UCSD-AML1 (cell line): ENCODE results near the gene CCL11.

ENCODE experiments used
- DNase-seq: peaks from one replicate; lab custom pipeline; 2025; ENCODE audit not compliant: unreplicated experiment; lab: John Stamatoyannopoulos, UW

The CCL11 gene

DNA sequence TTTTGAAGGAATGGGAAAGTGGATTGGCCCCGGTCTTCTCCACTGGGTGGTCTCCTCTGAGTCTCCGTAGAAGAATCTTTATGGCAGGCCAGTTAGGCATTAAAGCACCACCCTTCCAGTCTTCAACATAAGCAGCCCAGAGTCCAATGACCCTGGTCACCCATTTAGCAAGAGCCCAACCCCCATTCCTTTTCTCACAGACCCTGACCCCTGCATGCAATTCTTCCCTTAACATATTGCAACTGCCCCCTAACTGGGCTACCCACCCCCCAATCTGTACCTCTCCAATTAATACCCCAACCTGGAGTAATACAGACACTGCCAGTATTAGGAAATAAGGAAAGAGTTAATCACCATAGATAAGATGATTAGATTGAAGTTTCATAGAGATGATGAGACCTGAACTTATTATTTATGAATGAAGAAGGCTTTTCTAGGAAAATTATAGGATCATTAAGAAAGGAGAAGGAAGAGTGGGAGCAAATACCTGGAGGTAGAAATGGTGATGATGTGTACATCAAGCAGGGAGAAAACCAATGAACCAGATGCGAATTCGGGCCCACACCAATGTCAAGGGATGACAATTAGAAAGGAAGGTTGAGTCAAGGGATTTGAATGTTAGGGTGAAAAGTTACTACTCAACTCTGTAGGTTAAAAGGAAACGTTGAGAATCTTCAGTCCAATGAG, 28.1 kb upstream of the CCL11 start:
- no peak for DNase-seq

DNA sequence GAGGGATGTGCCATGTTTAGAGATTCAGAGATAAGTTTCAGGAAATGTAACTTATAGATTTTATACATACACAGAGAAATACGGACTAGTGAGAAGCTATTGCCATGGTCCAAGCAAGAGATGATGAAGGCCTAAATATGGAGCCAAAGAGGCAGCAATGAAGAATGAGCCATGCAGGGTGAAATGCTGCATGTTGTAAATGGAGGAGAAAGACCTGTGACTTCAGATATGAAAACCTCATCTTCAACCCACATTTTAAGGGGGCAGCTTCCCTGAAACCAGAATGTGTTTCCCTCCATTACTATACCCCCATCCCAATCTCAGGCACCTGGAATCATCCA, 27.6 kb upstream of the CCL11 start:
- DNase-seq: no peak

DNA sequence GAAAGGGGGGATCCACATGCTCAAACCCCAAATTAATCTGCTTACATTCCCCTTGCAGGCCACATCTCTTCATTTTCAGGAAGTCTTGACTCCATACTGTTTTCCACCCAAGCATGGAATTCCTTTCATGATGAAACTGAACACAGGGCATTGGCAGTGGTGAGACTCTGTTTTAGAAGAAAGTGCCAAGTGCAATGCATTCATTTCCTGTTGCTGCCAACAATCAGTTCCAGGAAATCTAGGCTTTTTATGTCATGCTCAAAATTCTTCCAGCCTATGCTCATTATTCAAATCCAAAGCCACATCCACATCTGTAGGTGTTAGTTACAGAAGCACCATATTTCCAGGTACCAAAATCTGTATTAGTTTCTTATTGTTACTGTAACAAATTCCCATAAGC, 26.4 kb upstream of the CCL11 start:
- DNase-seq: no peak

DNA sequence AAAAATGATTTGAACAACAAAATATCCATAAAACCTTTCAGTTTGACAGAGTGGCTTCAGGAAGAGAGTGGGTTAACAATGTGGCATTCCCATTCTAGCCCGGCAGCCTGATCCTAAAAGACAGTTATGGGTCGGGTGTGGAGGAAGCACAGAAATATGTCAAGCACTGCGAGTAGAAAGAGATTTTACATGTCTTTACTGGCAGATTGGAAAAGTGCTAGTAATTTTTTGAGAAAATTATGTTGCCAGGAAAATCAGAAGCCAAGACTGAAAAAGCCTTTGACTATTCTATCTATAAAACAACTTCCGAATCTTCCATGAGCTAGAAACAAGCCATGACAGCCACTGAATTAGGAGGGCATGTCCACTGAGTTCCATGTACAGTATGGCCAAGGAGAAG, 24.7 kb upstream of the CCL11 start:
- no peak for DNase-seq

DNA sequence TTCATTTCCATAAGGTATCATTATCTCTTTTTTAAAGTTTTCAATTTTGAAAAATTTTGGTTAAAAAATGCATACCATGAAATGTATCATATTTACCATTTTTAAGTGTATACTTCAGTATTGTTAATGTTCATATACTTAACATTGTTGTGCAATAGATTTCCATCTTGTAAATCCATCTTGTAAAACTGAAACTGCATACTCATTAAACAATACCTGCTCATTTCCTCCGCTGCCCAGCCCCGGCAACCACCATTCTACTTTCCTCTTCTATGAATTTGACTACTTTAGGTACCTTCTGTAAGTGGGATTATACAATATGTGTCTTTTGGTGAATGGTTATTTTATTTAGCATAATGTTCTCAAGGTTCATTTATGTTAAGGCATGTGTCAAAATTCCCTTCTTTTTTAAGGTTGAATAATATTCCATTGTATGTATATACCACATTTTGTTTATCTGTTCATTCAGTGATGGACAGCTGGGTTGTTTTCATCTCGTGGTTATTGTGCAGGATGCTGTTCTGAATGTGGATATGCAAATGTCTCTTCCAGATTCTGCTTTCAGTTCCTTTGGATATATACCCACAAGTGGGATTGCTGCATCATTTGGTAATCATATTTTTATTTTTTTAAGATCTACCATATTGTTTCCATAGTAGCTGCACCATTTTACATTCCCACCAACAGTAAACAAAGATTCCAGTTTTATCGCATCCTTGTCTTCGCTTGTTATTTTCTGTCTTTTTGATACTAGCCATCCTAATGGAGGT, 23.8 kb upstream of the CCL11 start:
- no peak for DNase-seq

DNA sequence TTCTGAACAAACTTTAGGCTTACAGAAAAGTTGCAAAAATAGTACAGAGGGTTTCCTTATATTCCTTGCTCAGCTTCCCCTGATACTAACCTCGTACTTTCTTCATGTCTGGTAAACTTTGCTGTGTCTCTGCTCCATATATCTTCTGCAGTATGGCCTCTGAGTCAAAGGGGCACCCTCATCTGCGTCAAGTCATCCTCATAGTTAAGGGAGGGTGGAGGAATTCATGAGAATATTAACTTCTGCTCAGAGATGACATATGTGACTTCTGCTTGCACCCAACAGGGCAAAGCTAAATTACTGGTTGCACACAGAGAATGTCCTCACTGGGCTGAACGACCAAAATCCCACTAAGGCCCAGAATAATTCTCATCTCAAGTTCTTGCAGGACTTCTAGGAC, 19.8 kb upstream of the CCL11 start:
- DNase-seq: no peak

DNA sequence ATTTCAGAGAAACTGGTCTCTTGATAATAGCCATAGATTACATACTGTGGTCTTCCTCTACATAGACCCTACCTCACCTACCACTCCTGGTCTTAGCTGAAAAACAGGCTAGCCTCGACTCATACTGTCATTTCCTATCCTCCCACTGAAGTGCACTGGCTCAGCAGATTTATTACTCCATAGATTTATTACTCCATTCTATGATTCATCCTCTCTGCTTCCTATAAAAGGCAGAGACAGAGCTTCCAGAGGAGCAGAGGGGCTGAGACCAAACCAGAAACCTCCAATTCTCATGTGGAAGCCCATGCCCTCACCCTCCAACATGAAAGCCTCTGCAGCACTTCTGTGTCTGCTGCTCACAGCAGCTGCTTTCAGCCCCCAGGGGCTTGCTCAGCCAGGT, 15.6 kb upstream of the CCL11 start, which contains the start of gene CCL7:
TSS of gene CCL7 (plus strand) at position 253 of the 400 bp plus-strand sequence. CDS start at position 323, 70 bp downstream.
- DNase-seq: no peak

DNA sequence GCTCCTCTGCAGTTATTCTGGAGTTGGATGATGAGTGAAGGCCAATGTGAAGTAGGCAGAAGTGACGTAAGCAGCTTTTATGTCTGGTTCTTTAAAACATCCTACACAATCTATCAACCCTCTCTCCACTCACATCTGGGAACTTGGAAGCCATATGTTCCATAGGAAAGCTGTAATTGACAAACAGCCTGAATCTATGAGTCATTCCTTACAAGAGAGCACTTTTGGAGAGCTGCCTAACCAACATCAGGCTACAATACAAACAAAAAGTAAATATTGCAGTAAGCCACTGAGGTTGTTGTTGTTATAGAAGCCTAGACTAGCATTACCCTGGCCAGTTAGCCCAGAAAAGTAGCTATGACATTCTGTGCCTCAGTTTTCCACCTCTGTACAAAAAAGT, 9.7 kb upstream of the CCL11 start:
- no peak for DNase-seq

DNA sequence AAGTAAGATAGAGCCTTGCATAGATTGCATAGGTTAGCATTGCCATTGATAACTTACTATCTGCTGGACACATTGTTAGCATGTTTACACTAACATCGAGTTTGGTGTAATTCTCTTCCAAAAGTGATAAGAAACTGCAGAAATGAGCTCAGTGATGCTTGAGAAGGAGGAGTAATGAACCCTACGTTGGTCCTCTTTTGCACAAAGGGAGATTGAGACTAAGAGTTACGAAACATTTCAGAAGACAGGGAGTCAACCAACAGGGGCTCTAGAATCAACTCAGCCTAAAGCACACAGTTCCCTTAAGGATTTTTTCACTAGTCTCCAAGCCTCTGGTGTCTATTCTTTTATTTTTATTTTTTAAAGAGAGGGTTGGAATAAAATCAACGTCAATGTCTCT, 8.7 kb upstream of the CCL11 start:
- DNase-seq: no peak

DNA sequence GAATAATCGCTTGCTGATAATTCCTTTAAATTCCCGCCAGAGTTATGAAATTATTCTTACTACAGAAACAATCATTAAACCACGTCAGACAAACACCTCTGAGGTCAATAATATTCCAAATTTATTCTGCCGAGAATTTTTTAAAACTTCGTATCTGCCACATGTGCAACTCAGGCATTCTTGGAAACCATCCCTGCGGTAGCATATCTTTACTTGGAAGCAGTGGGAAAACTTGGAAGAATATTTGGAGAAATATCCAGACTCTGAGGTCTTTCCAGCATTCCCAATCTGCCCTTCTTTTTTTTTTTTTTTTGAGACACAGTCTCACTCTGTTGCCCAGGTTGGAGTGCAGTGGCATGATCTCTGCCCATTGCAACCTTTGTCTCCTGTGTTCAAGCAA, 2.0 kb upstream of the CCL11 start:
- DNase-seq: no peak

DNA sequence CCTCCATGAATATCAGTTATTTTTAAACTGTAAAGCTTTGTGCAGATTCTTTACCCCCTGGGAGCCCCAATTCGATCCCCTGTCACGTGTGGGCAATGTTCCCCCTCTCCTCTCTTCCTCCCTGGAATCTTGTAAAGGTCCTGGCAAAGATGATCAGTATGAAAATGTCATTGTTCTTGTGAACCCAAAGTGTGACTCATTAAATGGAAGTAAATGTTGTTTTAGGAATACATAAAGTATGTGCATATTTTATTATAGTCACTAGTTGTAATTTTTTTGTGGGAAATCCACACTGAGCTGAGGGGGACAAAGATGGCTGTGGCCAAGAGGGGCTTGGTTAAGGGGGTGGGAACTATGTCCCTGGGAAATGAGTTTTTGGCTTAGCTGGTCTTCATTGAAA, 2.3 kb downstream of the CCL11 start:
- DNase-seq: no peak

DNA sequence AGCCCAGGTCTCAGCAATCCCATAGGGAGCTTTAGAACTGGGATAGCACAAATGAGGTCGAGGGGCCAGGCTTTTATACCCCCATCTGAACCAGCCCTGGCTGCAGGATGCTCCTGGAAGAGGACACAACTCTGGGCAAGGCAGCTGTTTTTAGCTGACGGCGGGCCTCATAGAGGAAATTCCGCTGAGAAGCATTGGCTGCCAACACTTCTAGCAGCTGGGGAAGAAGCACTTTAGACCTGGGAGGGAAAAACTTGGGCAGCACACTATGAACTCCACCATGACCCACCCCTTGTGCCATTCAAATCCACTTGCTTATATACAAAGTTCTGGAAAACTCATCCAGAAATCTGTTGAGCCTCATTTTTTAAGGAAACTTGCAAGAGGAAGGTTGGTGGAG, 5.0 kb downstream of the CCL11 start:
- no peak for DNase-seq

DNA sequence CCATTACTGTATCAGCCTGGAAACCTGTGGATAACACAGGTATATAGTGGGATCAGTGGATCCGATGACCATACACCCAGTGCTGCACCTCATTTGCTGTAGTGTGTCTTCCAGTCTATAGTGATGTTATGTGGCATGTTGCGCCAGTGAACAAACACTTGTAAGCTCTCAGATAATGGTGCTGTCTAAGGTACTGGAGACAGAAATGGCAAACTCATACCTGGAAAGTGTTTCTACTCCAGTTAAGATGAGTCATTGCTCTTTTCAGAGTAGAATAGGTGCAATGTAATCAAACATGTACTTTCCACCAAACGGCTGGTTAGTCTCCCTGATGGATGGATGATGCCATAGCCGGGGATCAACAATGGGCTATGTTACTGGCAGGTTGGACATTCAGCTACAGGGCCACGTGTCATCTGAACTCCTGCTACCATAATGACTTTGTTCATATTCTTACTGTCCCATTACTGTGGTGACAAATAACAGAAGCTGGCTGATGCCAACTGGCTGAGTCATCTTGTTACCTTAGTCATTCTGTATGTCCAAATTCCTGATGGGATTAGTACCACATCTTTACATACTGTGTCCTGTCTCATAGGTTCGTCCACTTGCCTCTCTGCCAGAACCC, 6.3 kb downstream of the CCL11 start:
- no peak for DNase-seq

DNA sequence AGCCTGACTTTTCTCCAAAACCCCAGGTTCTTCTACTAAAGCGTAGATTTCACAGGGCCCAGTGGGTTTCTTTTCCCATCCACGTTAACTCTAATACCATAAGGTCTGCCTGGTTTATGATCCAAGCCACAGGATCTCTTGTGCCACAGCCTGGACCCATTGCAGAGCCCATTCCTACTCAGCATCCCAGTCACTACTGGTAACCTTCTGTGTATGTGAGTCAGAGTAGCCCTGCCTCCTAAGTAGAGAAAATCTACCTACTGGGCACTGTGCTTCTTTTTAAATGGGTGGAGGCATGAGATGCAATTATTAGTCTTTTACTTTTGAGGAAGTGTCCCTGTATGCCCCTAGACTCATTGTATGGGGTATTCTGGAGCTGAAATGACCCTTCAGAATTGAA, 13.5 kb downstream of the CCL11 start:
- DNase-seq: no peak

DNA sequence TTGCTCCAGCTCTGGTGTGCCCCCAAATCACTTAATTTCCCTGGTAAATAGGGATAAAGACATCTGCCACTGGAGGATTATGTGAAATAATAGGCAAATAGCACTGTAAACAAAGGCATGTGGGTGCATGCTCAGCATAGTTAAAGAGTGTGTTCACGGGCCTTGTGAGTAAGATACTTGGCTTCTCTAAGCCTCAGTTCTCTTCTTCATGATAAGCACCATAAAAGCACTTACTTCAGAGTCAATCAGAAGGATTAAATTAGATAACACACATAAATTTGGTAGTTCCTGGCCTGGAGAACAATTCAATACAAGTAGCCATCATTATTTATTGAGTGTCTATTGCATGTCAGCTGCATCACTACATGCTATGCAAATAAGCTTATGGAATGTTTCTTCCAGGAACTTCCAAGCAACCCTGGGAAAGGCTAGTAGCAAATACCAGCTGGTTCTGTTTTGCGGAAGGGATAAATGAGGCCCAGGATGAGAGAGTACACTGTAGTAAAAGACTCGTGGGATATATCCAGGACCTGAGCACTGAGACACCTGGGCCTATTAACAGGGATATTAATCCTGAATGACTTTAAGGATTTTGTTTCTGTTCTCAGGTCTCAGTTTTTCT, 14.5 kb downstream of the CCL11 start:
- no peak for DNase-seq

DNA sequence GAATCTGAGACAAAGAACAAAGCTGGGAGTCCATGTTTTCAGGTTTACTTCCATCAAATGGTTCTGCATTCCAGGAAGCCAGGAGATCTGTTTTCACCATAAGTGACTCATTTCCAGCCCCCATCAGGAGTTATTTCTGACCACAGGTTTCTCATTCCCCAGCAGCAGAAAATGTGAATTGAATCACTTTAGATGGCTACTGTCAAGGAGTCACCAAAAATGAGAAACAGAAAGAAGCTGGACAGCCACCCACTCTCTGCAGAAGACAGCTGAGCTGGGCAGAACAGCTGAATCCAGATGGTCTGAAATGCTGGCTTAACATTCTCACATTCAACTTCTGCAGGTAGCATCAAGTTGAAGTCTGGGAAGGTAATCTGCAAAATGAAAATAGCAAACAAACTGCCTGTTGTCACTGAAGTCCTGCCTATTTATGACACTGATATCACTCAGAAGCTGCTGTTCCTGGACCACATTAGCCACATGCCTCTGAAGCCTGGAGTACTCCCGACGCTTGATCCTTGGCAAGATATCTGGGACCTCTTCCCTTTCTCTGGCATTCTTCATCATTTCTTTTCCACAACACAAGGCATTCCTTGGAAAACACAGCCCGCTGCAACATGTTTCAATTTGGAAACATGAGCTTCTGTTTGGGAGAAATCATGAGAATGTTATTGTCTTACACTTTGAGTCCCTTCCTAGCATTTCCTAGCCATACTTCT, 15.3 kb downstream of the CCL11 start:
- DNase-seq: no peak

DNA sequence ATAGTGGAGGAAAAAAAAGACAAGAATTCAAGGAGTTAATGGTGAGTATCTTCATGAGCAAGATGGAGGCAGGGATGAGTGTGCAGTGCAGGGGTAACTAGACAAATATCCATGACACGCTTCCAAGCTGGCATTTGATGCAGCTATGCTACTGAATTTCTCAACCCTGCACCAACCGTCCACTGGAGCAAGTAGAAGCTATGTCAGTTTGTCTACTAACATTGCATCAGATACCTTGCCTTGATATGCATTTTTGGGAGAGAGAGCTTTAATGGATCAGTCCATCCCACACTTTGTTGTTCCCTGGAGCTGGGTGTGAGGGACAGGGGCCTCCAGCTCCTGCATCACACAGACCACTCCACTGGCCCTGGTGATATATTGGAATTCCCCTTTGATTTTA, 16.4 kb downstream of the CCL11 start:
- no peak for DNase-seq

DNA sequence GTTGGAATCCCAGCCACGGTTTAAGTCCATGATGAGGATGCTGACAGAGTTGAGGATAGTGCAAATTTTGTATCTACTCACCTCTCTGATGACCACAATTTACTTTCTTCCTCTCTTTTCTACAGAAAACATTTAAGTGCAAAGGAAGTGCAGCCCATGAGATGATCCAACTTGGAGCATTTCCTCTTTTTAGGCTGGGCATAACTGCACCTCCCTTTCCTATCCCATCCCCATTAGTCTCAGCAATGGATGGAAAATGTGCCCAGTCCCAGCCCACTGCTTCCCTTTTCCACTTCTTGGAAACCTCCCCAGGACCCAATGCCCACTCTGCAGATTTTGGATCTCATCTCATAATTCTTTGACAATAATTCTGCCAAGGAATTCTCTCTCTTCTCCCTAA, 17.1 kb downstream of the CCL11 start:
- DNase-seq: no peak

DNA sequence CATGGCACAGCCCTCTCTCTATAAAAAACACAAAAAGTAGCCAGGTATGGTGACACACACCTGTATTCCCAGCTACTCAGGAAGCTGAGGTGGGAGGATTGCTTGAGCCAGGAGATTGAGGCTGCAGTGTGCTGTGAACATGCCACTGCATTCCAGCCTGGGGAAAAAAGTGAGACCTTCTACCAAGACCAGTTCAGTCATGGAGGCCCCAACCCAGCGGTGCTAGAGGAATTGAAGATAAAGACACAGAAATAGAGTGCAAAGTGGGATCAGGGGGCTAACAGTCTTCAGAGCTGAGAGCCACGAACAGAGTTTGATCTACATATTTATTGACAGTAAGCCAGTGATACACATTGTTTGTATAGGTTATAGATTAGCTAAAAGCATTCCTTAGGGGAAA, 18.1 kb downstream of the CCL11 start:
- no peak for DNase-seq

DNA sequence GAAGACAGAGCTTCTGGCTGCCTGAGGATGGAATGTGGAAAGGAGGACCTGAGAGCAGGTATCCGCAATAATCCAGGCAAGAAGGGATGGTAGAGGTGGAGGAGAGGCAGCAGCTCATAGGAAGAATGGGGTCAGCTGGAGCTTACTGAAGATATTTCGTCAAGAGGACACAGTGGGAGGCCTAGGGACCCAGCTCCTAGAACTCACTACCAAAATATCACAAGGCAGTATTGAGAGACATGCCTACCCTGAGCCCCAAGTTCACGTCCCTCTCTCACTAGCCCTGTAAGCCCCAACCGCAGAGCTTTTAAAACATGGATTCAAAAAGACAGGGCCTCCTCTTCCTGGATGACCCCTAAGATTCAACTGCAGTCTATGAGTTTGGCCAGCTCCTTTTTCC, 19.5 kb downstream of the CCL11 start:
- no peak for DNase-seq

DNA sequence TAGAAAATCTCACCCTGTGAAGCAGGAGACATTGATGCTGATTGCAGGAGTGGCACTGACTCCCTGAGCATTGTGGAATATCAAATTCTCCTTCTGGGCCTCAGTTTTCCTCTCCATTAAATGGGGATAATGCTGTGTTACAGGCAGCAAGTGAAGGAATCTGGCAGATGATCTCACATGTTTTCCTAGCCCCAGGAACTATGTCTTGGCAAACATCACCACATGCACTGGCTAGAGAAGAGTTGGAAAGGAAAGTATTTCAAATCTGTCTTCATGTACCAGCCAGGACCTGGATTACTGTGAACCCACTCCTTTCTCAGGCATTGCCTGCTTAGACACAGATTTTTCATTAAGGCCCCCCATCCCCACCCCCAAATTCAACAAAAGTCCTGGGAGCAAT, 20.1 kb downstream of the CCL11 start:
- no peak for DNase-seq
